NCI-H2196 treated with DMSO at 0.1 percent for 48 hours (cell line): ENCODE measurements around the gene ZNF57.
"Not testable (repeated sequence)": the region's sequence is repeated elsewhere in the genome, so short reads cannot be mapped to it uniquely, and the experiment has no call there.

ENCODE experiments used
- DNase-seq: peaks from one replicate; lab custom pipeline; 2025; ENCODE audit not compliant: unreplicated experiment; lab: John Stamatoyannopoulos, UW

ZNF57 gene

GRCh38 chr19:2900296-2901252 lies at the start of gene ZNF57:
ZNF57 (plus strand) TSS chr19:2900928; CDS start chr19:2901046, 118 bp downstream.
- peak; percentile 99 for DNase-seq

- DNase-seq = no peak
Observed at GRCh38 chr19:2852598-2852997, 48.1 kb upstream of the ZNF57 start.

- no peak for DNase-seq
Observed at GRCh38 chr19:2853015-2853606, 47.6 kb upstream of the ZNF57 start.

GRCh38 chr19:2854849-2855248 lies 45.9 kb upstream of the ZNF57 start:
- no peak for DNase-seq

GRCh38 chr19:2856457-2857050 lies 44.2 kb upstream of the ZNF57 start:
- DNase-seq = no peak

GRCh38 chr19:2858864-2859263 lies 41.9 kb upstream of the ZNF57 start:
- no peak for DNase-seq

GRCh38 chr19:2863816-2864215 lies 36.9 kb upstream of the ZNF57 start:
- DNase-seq = no peak

- DNase-seq = no peak
Observed at GRCh38 chr19:2865334-2866100, 35.2 kb upstream of the ZNF57 start.

GRCh38 chr19:2866495-2867024 lies 34.2 kb upstream of the ZNF57 start:
- DNase-seq = no peak

GRCh38 chr19:2867025-2867991 lies 33.4 kb upstream of the ZNF57 start, which contains the start of gene ZNF556:
ZNF556 (plus strand) TSS chr19:2867335; CDS start chr19:2867422, 87 bp downstream.
- DNase-seq = peak; percentile 96

- no peak for DNase-seq
Observed at GRCh38 chr19:2869618-2870017, 31.1 kb upstream of the ZNF57 start.

GRCh38 chr19:2872175-2872574 lies 28.6 kb upstream of the ZNF57 start:
- not testable (repeated sequence) for DNase-seq

GRCh38 chr19:2877398-2878331 lies 23.1 kb upstream of the ZNF57 start:
- no peak for DNase-seq

GRCh38 chr19:2883686-2884439 lies 16.9 kb upstream of the ZNF57 start:
- no peak for DNase-seq

- no peak for DNase-seq
Observed at GRCh38 chr19:2885736-2886135, 15.0 kb upstream of the ZNF57 start.

- DNase-seq = peak; percentile 76
Observed at GRCh38 chr19:2887391-2887914, 13.3 kb upstream of the ZNF57 start.

GRCh38 chr19:2888731-2889224 lies 11.9 kb upstream of the ZNF57 start:
- DNase-seq = peak; percentile 69
